Activated T-cell treated with anti-CD3 and anti-CD28 coated beads, Interleukin-2, amount 50 U/mL, for 4 hours (primary cell): Measurements from ENCODE around the gene FAM149B1. TPM values are rescaled to one million over a fixed set of nuclear protein-coding genes. Genes with fewer than 3 reads are reported as not detected.
"Not testable (repeated sequence)": the region's sequence is repeated elsewhere in the genome, so short reads cannot be mapped to it uniquely, and the experiment has no call there.

Experiments used
- ATAC-seq, 2 donors: fragments of 200-7000 bp; cut with Tn5 transposase; one replicate each; pipeline ENCODE4 v1.10.0; 2021
- DNase-seq: peaks from one replicate; pipeline ENCODE4 v3.0.0-alpha.2; 2020
- H3K27me3 Mint-ChIP-seq: one replicate; pipeline ENCODE4 v1.8.0; 2021; ENCODE audit warnings: low read depth, mixed read lengths
- H3K36me3 Mint-ChIP-seq: one replicate; pipeline ENCODE4 v1.8.0; 2022; ENCODE audit warnings: mixed read lengths; ENCODE audit not compliant: insufficient read depth
- H3K4me1 Mint-ChIP-seq: one replicate; pipeline ENCODE4 v1.8.0; 2021; ENCODE audit warnings: low read depth, mixed read lengths
- H3K4me3 Mint-ChIP-seq: one replicate; pipeline ENCODE4 v1.8.0; 2021; ENCODE audit warnings: mild to moderate bottlenecking, moderate library complexity, mixed read lengths
- H3K9me3 Mint-ChIP-seq: one replicate; pipeline ENCODE4 v1.8.0; 2021; ENCODE audit warnings: mixed read lengths
- total RNA-seq, 3 donors: library from RNA; stranded (reverse); gene quantifications; one replicate each; pipeline ENCODE4 v1.2.1, GENCODE V29; 2021

Gene FAM149B1
- total RNA-seq, 3 donors from 2014 or later, result 4.2 to 6.0 (median 5.1) TPM

DNA sequence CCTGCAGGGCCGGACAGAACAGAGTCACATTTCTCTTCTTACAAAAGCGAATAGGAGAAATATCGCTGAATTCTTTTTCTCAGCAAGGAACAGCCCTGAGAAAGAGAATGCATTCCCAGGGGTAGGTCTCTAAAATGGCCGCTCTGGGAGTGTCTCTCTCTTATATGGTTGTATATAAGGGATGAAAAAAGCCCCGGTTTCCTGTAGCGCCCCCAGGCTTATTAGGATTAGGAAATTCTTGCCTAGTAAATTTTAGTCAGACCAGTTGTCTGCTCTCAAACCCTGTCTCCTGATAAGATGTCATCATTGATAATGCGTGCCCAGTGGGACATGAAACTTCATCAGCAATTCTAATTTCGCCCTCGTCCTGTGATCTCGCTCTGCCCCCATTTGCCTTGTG is 90.7 kb downstream of the FAM149B1 start:
- not testable (repeated sequence) for DNase-seq, H3K36me3 Mint-ChIP-seq, H3K4me1 Mint-ChIP-seq, H3K9me3 Mint-ChIP-seq, ATAC-seq, H3K4me3 Mint-ChIP-seq, H3K27me3 Mint-ChIP-seq

DNA sequence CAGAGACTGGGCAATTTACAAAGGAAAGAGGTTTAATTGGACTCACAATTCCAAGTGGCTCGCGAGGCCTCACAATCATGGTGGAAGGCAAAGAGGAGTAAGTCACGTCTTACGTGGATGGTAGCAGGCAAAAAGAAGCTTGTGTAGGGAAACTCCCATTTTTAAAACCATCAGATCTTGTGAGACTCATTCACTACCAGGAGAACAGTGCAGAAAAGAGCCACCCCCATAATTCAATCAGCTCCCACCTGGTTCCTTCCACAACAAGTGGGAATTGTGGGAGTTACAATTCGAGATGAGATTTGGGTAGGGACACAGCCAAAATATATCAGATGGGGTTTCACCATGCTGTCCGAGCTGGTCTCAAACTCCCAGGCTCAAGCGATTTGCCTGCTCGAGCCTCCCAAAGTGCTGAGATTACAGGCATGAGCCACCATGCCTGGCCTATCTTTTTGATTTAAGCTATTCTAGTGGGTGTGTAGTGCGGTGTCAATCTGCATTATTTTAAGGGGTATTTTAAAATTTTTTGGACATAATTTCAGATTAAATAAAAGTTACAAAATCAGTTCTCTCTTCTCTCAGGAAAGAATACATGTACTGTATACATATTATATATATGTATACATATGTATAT is 93.6 kb downstream of the FAM149B1 start:
- Mint-ChIP-seq H3K27me3 (no peaks in the 10 kb centered on the region), H3K36me3 (peaks cover 3% of the 10 kb centered on the region), H3K4me1 (no peaks in the 10 kb centered on the region), H3K9me3 (peaks cover 7% of the 10 kb centered on the region), H3K4me3 (no peak overlapping the region)
- DNase-seq (no peak), ATAC-seq (no peak)

DNA sequence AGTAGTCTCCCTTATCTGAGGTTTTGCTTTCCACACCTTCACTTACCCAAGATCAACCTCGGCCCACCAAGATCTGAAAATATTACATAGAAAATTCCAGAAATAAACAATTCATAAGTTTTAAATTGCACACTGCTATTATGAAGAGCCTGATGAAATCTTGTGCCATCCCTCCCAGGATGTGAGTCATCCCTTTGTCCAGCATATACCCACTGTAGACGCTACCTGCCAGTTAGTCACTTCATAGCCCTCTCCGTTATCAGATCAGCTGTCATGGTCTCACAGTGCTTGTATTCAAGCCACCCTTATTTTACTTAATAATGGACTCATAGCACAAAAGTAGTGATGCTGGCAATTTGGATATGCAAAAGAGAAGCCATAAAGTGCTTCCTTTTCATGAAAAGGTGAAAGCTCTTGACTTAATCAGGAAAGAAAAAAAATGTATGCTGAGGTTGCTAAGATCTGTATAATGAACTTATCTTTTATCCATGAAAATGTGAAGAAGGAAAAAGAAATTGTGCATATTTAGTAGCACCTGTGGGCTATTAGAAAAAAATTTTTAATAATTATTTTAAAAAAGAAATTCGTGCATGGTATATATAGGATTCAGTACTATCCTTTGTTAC is 94.3 kb downstream of the FAM149B1 start:
- no peak overlapping the region for H3K4me3 Mint-ChIP-seq
- peaks cover 7% of the 10 kb centered on the region for H3K9me3 Mint-ChIP-seq
- ATAC-seq (no peak), DNase-seq (no peak)
- no peaks in the 10 kb centered on the region for H3K27me3 Mint-ChIP-seq
- no peaks in the 10 kb centered on the region for H3K4me1 Mint-ChIP-seq
- H3K36me3 Mint-ChIP-seq, result peaks cover 3% of the 10 kb centered on the region

GRCh38 chr10:73262880-73263555 is 95.1 kb downstream of the FAM149B1 start:
- Mint-ChIP-seq H3K36me3 (peaks cover 3% of the 10 kb centered on the region), H3K4me3 (no peak overlapping the region), H3K27me3 (no peaks in the 10 kb centered on the region), H3K9me3 (peaks cover 7% of the 10 kb centered on the region), H3K4me1 (no peaks in the 10 kb centered on the region)
- no peak for DNase-seq
- ATAC-seq, result no peak

- no peak for DNase-seq
- no peak overlapping the region for H3K4me3 Mint-ChIP-seq
Measured at GRCh38 chr10:73263693-73264347, 95.9 kb downstream of the FAM149B1 start.

GRCh38 chr10:73264423-73264822 is 96.5 kb downstream of the FAM149B1 start:
- H3K9me3 Mint-ChIP-seq, result no peaks in the 10 kb centered on the region
- H3K36me3 Mint-ChIP-seq, result no peaks in the 10 kb centered on the region
- peaks cover 2% of the 10 kb centered on the region for H3K27me3 Mint-ChIP-seq
- H3K4me1 Mint-ChIP-seq, result no peaks in the 10 kb centered on the region
- no peak overlapping the region for H3K4me3 Mint-ChIP-seq
- ATAC-seq (no peak), DNase-seq (no peak)

More at GRCh38 chr10:73263693-73264347, 95.9 kb downstream of the FAM149B1 start:
- ATAC-seq, result no peak
- H3K4me1 Mint-ChIP-seq, result no peaks in the 10 kb centered on the region
- H3K36me3 Mint-ChIP-seq, result peaks cover 3% of the 10 kb centered on the region
- H3K9me3 Mint-ChIP-seq, result peaks cover 5% of the 10 kb centered on the region
- no peaks in the 10 kb centered on the region for H3K27me3 Mint-ChIP-seq

- no peaks in the 10 kb centered on the region for H3K4me1 Mint-ChIP-seq
- no peaks in the 10 kb centered on the region for H3K27me3 Mint-ChIP-seq
- no peaks in the 10 kb centered on the region for H3K36me3 Mint-ChIP-seq
- DNase-seq (no peak), ATAC-seq (no peak)
- H3K9me3 Mint-ChIP-seq, result no peaks in the 10 kb centered on the region
- no peak overlapping the region for H3K4me3 Mint-ChIP-seq
Measured at GRCh38 chr10:73281097-73281496, 113.2 kb downstream of the FAM149B1 start.

DNA sequence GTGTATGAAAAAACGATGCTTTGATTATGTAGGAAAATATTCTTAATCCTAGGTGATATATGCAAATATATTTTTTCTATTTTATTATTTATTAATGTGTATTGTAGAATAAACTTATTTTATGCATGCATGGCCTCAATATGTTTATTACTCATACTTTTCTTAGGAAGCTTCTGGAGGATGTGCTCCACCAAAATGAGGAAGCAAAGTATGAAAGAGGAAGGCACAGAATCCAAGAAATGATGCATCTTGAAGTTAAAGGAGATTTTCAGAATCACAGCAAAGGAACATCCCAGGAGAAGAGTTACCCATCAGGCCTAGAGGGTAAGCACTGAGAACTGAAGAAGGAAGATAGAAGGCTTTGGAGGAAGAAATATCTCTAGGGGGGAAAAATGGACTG is 119.5 kb downstream of the FAM149B1 start:
- Mint-ChIP-seq H3K9me3 (peaks cover 6% of the 10 kb centered on the region), H3K27me3 (no peaks in the 10 kb centered on the region), H3K36me3 (peaks cover 10% of the 10 kb centered on the region)

GRCh38 chr10:73289958-73290357 is 122.0 kb downstream of the FAM149B1 start:
- no peak for ATAC-seq
- Mint-ChIP-seq H3K4me3 (no peak overlapping the region), H3K4me1 (no peaks in the 10 kb centered on the region), H3K27me3 (no peaks in the 10 kb centered on the region), H3K36me3 (peaks cover 10% of the 10 kb centered on the region), H3K9me3 (peaks cover 6% of the 10 kb centered on the region)
- DNase-seq, result no peak

More for the DNA sequence above, 119.5 kb downstream of the FAM149B1 start:
- ATAC-seq, result no peak
- DNase-seq, result no peak
- Mint-ChIP-seq H3K4me3 (no peak overlapping the region), H3K4me1 (no peaks in the 10 kb centered on the region)

GRCh38 chr10:73293461-73293860 is 125.5 kb downstream of the FAM149B1 start:
- Mint-ChIP-seq H3K36me3 (peaks cover 10% of the 10 kb centered on the region), H3K4me3 (no peak overlapping the region), H3K27me3 (no peaks in the 10 kb centered on the region), H3K4me1 (peaks cover 7% of the 10 kb centered on the region), H3K9me3 (peaks cover 6% of the 10 kb centered on the region)
- DNase-seq (no peak), ATAC-seq (no peak)

Other genes with a start within 250 kb of the FAM149B1 start
- gene PLA2G12B, start 213.3 kb upstream of the FAM149B1 start, total RNA-seq, result not detected
- gene P4HA1, start 71.3 kb upstream of the FAM149B1 start, total RNA-seq, result 10 to 100 TPM; 19.8 to 23.8 (median 21.5) TPM
- gene NUDT13, start 57.7 kb upstream of the FAM149B1 start, total RNA-seq, result 1 to 10 TPM in 1 of 3 donors, under 1 TPM in 2; 0.68 to 1.3 (median 0.76) TPM
- gene ECD, start 111 bp upstream of the FAM149B1 start, total RNA-seq, result 10 to 100 TPM; 37.4 to 38.9 (median 37.9) TPM
- 10 to 100 TPM; 57.7 to 60.8 (median 59.9) TPM for gene DNAJC9, start 79.1 kb downstream of the FAM149B1 start, total RNA-seq
- gene MRPS16, start 84.5 kb downstream of the FAM149B1 start, total RNA-seq, result 100 to 1,000 TPM; 141 to 156 (median 150) TPM
- gene CFAP70, start 190.7 kb downstream of the FAM149B1 start, total RNA-seq, result under 1 TPM; 0.28 to 0.43 (median 0.37) TPM
- 100 to 1,000 TPM; 182 to 207 (median 183) TPM for gene ANXA7, start 245.9 kb downstream of the FAM149B1 start, total RNA-seq